HG03045 (cell line): ENCODE data around the gene TBCD.
A peak's percentile ranks its signal among the peaks of the same experiment; 100 is the strongest.

Experiments used
- ATAC-seq: cut with Tn5 transposase; IDR thresholded peaks from one replicate; pipeline ENCODE4 v1.9.1; 2021; ENCODE audit warnings: mild to moderate bottlenecking, moderate library complexity; ENCODE audit not compliant: unreplicated experiment

The TBCD gene

DNA sequence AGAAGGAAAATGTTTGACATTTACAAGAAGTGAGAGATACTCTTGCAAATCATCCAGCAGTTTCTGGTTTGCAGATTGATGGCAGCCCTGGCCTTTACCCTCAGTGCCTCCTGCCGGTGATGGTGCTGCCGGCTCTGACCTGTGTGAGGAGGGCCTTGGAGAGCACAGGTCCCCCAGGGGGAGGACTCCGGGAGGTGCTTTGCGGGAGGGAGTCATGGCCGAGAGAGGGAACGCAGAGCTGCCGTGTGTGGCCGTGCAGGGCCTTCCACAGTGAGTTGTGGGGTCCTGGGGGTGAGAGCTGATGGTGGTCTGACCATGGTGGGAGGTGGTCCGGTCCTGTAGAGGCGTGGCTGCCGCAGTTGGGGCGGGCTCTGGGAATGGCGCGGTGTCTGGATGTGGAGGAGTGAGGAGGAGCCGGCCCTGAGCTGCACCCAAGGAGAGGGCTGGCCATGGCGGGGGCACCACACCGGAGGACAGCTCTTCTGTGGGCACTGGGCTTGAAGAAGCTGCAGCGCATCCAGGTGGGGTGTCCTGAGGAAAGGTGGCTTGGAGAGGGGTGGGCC, 116.0 kb downstream of the TBCD start:
- no peak for ATAC-seq

DNA sequence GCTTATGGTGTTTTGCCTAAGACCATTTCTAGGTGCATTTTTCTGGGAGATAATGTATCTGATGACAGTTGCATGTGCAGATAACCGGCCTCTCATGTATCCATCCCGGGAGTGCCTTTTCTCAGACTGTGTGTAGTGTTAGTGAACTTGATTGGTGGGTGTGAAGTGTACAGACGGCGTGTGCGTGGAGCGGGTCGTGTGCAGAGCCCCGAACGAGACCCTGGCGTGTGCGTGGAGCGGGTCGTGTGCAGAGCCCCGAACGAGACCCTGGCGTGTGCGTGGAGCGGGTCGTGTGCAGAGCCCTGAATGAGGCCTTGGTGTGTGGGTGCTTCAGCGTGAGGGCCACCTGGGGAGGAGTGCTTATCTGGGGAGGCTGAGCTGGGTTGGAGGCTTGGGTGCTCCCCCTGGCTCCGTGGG, 116.9 kb downstream of the TBCD start:
- ATAC-seq, result no peak

DNA sequence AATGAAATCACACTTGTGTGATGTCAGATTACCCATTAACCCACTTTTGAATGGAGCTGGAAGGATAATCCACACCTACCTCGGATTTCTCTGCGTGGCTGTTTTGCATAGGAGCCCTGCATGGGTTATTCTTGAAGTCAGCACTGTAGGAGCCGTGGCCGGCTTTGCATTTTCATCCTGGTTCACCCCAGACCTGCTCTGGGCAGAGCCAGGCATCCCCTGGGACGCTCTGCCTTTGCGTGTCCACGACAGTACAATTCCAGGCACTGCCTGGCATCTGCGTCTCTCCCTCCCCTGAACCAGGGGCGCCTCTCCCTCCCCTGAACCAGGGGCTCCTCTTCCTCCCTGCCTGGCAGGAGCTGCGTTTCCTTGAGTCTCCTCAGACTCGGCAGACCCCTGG, 117.7 kb downstream of the TBCD start:
- ATAC-seq, result no peak

DNA sequence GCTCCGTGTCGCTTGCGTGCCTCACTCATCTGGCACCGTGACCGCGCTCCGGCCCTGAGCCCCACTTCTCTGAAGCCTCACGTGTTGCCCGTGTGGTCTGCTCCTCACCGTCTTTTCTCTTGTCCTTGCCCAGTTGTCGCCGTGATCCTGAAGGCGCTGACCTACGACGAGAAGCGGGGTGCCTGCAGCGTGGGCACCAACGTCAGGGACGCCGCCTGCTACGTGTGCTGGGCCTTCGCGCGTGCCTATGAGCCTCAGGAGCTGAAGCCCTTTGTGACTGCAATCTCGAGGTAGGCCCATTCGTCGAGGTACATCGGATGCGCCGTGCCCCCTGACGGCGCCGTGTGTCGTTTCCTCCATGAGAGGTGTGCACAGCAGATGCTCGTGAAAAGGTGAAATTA, 118.2 kb downstream of the TBCD start:
- ATAC-seq, result no peak

DNA sequence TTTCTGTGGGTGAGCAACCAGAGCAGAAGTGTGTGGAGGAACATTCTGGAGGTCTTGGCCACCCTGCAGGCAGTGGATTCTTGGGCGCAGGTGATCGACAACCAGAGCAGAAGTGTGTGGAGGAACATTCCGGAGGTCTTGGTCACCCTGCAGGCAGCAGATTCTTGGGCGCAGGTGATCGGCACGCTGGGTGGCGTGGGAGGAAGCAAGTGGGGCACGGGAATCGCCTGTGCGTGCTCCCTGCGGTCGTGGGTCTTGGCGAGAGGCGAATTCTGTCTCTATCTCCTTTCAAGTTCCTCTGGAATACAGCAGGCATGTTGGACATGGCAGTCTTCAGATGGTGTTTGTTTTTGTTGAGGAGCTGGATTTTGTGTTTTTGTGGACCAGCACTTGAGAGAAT, 118.7 kb downstream of the TBCD start:
- no peak for ATAC-seq

DNA sequence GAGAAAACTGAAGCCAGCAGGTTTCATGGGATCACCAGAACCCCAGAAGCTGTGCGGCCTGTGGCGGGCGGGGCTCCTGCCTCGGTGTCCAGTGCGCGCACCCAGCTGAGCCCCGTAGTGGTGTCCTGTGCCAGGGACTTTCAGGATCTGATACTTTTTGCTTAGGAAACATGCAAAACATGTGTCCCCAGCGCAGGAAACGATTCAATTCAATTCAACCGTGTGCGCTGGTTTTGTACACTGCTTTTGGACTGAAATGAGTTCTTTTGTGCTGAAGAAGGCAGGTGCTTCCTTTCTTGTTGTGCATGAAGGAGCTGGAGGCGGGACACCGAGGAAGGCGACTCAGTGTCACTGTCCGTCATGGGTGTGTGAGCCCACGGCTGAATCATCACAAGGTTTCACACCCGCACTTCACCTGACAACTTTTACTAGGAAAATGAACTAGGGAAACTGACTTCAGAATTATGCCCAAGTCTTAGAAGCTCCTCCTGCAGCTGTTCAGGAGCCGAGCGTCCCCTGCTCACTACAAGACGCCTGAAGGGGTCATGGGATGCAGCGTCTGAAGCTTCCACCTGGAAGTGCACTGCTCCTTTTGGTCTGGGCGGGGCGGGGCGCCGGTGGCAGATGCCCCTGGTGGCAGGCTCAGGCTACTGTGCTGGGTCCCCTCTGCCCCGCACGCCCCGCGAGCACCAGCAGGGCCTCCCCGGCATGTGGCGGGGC, 119.4 kb downstream of the TBCD start:
- ATAC-seq, result peak; percentile 58

DNA sequence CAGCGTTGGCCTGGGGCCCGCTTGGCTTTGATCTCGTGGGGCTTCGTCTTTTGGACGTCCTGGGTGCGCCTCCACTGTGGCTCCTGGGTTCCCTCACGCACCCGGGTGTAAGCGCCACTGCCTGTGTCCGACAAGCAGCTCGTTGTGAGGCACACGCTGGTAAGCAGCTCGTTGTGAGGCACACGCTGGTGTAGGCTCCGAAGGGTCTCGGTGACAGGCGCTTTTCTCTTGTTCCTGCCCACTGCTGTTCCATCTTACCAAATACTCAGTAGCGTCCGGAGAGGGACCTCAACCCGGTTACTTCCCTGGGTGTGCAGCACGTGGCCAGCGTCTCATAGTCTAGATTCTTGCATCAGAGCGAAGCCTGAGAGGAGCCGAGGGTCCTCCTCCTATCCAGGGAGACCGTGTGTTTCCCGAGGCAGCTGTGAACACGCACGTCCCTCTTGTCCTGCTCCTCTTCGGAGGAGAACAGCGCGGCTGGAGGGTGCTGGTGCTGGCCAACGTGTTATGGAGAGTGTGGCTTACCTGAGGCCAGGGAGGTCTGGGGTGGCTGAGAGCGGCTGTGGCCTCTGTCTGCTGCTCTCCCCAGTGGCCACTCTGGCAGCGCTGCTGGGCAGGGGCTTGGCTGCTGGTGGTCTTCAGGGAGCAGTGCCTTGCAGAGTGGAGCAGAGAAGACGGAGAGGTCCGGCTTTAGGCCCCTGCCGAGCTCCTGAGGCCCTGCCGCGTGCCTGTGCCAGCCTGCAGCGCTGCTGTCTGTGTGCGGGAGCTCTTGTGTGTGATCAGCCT, 120.1 kb downstream of the TBCD start:
- no peak for ATAC-seq

DNA sequence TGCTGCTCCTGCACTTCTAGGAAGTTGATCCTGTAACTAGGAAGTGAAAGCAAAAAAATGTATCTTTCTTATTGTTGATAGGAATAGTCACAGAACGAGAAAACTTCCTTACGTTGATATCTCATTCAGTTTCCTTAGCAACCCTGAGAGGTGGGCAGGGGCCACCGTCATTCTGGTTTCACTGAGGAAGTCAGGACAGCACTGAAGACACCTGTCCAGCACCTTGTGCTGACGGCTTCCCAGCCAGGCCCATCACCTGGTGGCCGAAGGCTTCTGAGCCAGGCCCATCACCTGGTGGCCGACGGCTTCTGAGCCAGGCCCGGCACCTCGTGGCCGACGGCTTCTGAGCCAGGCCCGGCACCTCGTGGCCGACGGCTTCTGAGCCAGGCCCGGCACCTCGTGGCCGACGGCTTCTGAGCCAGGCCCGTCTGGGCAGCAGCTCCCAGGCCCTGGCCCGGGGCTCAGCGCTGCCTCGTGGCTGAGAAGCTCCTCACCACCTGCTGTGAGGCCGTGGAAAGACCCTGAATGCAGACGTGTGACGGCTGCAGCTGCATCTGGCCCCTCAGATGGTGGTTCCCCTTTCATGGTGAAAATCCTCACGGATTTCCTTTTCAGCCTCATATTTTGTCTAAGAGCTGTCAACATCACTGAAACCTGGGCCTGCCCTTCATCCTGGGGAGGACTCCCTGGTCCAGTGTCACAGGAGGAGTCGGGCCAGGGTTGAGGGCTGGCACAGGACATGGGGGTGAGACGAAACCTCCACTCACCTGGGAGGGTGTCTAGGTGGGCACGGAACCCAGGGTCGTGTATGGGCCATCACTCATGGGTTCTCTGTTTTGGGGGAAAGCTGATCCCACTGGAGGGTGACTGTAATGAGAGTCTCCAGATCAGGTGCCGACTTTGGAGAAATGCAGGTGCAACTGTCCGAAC, 121.0 kb downstream of the TBCD start:
- no peak for ATAC-seq

DNA sequence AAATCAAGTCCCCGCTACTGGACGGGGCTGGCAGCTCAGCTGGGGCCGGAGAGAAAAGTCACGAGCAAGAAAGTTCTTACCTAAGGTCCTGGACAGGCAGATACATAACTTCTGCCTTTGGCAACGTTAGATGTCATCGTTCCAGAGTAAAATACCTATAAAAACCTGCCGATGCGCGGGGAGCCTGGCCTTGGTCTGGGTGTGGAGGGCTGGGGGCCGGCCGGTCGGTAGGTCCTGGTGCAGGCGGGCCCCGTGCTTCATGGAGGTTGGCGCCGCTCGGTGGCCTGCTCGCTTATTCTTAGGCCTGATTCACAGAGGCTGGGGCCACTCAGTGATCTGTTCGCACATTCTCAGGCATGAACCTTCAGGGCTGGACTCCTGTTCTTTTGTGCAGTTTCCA, 121.7 kb downstream of the TBCD start:
- no peak for ATAC-seq

DNA sequence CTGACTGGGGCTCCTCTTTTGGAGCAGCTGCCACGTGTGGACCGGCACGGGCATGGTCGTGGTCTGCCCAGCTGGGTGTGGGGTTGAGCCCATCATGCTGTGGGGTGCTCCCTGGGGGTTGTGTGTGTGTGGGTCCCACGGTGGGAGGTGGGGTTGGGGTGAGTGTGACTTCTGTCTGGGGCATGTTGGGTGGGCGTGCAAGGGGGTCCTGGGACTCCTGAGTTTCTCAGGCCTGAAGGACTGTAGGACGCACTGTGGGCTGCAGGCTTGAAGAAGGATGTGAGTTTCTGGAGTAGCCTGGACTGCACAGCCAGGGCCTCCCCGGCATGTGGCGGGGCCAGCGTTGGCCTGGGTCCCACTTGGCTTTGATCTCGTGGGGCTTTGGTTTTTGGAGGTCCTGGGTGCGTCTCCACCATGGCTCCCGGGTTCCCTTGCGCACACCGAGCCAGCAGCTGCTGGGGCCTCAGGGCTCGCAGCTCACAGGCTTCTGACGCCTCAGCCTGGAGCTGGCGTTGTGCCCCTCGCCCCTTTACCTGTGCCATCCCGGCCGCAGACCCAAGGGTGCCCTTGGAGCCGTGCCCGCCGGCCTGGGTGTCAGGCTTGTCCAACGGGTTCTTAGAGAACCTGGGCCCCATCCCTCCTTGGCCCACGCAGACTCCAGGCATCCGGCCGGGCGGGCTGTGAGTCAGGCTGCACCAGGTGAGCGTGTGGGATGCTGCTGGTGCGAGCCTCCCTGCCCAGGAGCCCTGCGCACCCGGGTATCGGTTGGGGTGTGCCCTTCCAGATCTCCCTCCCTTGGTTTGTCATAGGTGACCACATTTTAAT, 122.4 kb downstream of the TBCD start:
- ATAC-seq, result no peak

DNA sequence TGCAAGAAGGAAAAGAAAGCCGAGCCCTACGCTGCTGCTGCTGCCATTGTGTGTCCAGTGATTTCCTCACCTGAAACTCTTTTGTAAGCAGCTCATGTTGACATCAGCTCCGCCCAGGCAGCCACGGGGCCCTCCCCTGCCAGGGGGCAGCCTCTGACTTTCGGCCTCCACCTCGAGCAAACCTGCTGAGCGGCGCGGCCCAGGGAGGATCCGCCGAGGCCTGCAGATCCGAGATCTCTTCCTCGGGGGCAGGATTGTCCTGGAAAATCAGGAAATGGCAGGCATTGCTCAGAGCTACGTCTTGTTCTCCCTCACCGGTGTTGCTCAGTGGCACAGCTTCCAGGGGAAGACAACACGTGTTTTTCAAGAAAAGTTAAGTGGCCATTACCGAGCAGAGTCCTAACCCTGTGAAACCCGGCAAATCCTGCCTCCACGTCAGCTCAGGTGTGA, 123.6 kb downstream of the TBCD start:
- no peak for ATAC-seq

DNA sequence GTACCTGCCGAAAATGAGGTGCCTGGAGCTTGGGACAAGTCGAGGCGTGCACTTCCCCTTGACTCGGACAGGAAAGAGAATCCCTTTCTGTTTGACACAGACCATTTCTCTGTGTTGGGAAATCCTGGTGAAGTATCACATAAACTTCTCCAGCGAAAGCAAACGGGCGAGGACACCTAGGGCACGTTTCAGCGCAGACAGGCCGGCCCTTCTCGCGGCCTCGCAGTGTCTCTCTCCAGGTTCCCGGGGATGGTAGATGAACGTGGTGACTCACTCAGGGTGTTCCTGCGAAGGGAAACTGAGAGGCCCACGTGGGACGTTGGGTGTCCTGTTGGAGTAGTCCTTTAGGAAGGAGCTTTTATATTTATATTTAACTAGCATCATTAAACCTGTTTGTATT, 124.3 kb downstream of the TBCD start:
- no peak for ATAC-seq

DNA sequence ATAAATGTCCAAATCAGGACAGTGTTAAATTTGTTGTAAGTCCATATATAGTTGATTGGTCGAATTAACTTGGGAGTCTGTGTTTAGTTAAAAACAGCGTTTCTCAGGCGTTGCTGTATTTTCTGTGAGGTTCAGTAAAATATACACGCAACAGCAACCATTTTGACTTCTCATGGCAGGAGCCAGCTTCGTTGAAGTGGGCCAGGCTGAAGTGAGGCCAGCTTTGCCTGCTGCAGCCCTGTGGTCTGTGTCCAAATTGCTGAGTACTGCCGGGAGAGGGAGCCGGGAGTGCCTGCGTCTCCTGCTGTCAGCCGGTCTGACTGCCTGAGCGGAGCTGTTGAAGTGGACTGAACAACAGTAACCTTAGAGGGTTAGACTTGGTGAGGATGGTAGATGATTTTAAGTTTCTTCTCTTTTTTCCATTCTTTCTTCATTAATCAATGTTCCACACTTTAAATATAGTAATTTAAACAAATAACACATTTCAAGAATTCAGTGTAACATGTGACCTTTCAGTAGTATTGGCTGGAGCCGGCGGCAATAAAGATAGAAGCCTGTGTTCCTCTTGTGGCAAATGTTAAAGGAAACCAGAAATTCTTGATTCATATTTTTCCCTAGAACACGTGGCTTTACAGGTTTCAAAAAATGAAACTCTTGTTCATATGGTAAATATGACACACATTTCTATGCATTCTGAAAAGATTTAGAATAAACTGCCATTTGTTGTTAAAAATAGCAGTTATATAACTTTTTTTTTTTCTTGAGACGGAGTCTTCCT, 124.9 kb downstream of the TBCD start:
- no peak for ATAC-seq

DNA sequence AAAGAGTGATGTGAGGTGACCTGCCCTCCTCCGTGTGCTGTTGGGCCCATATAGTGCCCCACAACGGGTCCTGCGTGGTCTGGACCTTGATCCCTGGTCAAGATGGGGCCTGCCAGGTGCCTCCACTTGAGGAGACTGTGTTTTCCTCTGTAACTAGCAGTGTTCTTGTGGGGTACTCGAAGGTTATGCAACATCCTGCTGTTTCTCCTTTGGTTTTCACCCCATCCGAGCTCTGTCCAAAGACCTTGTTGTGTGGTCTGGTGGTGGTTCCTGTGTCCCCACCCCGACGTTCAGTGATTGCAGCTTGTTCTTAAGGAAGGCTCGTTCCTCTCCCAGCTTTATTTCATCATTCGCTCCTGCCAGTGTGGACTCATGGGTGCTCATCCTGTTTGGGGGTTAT, 126.7 kb downstream of the TBCD start:
- ATAC-seq, result no peak

DNA sequence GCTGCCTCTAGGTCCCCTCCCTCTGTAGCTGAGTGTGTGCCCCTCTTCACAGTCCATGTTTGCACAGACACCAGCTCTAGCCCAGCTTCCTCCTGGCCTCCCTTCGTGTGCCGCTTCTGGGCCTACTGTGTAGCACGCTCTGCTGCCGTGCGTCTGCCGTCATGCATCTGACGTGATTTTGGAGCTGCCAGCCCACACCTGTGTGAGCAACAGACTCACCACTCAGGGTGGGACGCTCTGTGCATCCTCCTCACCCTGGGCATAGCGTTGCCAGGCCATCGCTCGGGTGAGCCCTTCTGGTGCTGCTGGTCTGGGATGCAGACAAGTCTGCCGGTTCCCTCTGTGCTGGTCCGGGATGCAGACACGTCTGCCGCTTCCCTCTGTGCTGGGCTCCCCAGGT, 127.4 kb downstream of the TBCD start:
- ATAC-seq, result no peak

DNA sequence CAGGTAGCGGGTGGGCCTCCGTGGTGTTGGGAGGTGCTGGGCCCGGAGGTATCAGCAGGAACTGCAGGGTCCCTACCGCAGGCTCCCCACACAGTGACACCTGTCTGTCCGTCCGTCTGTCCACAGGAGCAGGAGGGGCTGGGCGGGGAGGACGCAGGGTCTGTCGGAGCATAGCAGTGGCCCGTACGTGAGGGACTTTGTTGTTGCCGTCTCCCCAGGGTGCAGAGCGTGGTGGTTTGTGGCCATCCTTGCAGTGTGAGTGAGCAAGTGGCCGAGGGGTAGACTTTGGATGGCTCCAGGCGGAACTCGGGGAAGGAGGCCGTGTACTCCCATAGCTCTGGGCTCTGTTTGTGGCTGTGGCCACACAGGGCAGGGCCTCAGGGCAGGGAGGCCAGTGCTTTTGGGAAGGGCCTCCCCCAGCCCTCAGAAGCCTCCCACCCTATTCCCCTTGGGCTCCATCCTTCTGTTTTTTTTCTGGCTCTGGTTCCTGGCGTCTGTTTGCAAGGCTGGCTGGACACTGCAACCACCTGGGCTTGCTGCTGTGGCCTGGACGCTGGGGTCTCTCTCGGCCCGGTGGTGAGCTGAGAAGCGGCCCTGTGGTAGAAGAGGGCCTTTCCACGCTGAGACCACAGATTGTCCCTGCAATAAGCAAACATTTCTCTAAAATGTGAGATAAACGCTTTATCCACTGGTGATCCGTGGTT, 128.9 kb downstream of the TBCD start:
- no peak for ATAC-seq

DNA sequence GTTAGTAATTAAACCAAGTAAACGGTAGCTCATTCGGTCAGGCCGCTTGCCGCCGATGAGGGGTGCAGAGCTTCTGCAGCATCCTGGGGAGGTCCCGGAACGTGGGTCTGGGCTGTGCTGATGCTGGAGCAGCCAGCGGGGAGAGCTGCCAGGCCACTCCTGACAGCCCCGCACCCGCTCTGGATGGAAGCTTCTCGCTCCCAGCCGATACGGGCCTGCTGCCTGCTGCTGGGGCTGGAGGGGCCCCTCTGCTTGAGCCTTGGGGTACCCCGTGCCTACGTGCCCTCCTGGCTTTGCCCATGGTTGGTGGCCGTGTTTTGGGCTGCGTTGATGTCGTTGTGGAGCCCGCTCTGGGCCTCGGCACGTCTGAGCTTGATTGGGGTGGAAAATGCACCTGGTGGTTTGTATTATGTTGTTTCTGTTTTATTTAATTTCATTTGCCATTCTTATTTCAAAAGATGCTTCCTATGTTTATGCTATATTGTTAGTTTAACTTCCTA, 129.5 kb downstream of the TBCD start:
- no peak for ATAC-seq

DNA sequence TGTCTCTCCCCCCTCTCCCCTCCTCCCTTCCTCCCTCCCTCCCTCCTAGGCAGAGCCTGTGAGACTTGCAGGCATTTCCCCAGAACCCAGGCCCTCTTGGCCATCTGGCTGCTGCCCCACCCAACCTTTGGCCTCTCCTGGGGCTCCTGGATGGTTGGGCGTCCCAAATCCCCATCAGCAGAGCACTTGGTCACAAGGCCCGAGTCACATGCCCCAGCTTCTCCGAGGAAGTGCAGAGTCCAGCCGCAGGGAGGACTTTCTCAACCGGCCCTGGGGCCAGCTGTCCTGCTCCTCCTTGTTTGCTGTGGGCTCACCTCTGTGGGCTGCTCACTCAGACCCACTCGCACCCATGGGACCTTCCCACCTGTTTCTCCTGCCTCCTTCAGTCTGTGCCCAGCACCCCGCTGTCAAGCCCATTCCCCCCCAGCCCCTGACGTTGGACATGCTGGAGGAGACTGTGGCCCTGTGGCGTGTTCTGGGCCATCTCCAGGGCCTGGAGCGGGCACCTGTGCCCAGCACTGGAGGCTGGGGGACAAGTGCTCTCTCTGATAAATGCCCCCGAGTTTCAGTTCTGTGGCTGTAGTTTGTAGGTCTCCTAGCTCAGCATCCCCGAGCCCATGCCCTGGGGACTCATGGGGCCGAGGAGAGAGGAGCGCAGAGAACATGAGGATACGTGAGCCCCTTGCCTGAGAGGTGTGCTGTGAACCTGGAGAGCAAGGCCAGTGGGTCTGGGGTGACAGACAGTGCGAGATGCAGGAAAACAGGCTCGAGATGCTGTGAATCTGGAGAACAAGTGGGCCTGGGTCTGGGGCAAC, 130.2 kb downstream of the TBCD start:
- no peak for ATAC-seq
